Non-pigmented ciliary epithelial cell (primary cell): ENCODE data around the gene PDZRN4.
"Not testable (repeated sequence)": the region's sequence is repeated elsewhere in the genome, so short reads cannot be mapped to it uniquely, and the experiment has no call there.

Experiments used
- DNase-seq: peaks from one replicate; pipeline ENCODE4 v3.0.0-alpha.2; 2010; ENCODE audit warnings: low read depth

Gene PDZRN4

DNA sequence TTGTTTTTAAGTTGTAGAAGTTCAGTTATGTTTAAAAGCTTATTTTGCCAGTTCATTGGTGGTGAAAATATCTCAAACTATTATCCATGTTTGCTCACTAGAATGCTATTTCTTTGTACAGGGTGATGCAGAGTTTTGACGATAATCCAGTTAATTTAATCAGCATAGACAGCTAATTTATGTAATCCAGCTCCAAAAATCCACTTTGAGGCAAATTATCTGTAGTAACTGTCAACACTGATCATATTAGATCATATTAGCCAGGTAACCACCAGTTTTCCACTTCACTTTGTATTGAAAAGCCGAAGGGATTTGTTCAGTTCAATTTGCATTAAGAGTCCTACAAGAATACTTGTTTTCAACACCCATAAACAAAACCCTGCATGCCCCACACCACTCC, 378.6 kb downstream of the PDZRN4 start:
- DNase-seq, result no peak

DNA sequence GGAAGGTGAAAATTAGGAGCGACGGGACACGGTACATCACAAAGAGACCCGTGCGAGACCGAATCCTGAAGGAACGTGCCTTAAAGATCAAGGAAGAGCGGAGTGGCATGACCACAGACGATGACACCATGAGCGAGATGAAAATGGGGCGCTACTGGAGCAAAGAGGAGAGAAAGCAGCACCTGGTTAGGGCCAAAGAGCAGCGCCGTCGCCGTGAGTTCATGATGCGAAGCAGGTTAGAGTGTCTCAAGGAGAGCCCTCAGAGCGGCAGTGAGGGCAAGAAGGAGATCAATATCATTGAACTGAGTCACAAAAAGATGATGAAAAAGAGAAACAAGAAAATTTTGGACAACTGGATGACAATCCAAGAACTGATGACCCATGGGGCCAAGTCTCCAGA, 385.3 kb downstream of the PDZRN4 start:
- no peak for DNase-seq

DNA sequence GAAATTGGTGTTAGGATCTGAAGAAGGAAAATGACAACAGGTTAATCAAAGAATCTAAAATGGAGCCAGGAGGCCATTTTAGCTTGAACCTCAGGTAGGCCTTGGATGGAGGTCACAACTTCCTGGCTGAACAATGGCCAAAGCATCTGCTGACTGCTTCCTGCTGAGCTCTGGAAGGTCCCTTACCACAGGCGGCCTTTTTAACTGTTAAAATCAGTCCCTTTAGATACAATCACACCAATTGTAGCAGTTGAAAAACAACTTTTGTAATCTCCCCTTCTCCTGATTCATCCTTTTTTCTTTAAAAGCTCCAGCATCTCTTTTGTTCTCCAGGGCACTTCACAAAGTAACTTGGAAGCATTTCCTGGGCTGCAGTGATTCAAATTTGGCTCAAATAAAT, 388.8 kb downstream of the PDZRN4 start:
- no peak for DNase-seq

DNA sequence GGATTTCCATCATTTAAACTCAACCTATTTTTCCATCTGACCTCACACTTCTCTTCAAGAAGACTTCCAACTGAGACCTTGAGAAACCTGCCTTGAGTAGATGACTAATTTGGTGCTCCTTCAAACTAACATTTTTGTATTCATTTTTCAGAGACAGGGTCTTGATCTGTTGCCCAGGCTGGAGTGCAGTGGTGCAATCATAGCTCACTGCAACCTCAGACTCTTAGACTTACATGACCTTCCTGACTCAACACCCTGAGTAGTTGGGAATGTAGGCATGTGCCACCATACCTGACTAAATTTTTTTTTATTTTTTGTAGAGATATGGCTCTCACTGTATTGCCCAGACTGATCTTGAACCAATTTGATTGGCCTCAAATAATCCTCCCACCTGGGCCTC, 389.9 kb downstream of the PDZRN4 start:
- DNase-seq, result no peak

DNA sequence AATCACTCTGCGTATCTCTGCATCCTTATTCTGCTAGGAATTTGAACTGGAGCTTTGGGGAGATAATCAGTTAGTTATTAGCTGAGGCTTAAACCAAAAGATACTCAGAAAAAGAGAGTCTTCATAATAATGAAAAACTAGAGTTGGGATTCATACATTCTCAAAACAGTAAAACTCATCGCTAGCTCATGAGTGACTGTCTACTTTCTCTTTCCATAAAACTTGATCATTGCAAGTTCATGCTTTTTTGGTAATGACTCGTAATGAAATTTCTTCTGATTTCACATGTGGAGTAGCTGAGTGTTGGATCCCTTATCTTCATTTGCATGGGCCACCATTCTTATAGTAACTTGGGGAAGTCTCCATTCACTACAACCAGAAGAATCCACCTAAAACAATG, 397.7 kb downstream of the PDZRN4 start:
- DNase-seq, result no peak

- no peak for DNase-seq
Observed at GRCh38 chr12:41587574-41587973, 399.5 kb downstream of the PDZRN4 start.

GRCh38 chr12:41589878-41590277, 401.8 kb downstream of the PDZRN4 start:
- no peak for DNase-seq

- DNase-seq, result no peak
Observed at GRCh38 chr12:41596190-41596589, 408.1 kb downstream of the PDZRN4 start.

- DNase-seq, result peak; percentile 42
Observed at GRCh38 chr12:41604830-41605229, 416.7 kb downstream of the PDZRN4 start.

DNA sequence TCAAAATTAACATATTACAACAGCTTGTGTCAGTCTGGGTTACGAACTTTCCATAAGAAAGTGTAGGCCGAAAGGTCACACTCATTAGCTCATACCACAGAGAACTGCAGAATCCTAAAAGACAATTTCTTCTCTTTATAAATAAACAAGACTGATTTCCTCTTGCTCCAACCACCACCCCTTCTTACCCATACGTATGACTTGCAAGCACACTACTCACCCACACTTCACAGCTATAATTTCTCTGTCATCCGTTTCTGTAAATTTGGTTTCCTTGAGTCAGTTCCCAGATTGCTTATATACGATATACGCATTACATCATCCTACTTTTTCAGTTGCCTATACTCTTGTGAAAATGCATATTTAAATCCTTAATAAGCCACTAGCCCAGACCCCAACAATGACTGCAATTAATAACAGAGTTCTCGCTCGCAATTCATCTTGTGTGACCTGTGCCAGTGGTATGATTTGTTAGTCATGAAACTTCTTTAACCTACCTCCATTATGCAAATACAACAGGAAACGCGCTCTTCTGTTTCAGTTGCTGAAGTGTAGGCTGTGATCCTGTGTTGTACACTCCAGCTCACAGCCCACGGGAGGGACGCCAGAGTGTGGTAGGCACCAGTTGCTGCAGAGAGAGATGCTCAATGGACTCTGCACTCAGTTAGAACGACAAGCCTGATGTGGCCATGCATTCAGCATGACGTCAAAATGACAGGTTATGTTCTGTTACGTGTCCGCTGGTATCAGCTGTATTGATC, 417.6 kb downstream of the PDZRN4 start:
- peak; percentile 3 for DNase-seq

- no peak for DNase-seq
Observed at GRCh38 chr12:41606468-41607445, 418.6 kb downstream of the PDZRN4 start.

DNA sequence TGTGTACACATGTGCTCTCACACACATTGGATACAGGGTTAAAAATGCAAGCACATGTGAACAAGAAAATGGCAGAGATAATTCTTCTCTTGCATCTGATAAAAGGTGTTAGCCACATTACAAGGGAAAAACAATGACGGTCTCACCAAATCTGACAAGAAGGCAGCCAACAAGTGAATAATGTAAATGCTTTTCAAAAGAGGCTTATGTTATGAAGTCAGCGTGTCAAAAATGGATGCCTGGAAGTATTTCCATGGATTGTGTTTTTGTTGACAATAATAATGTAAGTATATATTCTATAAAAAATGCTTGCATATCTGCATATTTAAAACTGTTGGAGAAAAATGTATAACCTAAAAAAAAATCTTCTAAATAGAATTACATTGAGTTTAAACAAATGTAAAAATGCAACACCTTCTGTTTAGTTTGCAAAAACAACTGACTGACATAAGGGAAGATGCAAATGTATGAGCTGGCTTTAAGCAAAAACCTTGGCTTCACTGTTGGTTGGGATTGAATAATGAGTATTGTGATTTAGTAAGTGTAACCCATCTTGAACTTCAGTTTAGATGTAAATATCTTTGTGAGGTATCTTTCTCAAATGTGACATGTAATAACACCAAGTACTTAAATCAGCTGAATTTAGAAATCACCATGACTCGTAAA, 424.9 kb downstream of the PDZRN4 start:
- no peak for DNase-seq

DNA sequence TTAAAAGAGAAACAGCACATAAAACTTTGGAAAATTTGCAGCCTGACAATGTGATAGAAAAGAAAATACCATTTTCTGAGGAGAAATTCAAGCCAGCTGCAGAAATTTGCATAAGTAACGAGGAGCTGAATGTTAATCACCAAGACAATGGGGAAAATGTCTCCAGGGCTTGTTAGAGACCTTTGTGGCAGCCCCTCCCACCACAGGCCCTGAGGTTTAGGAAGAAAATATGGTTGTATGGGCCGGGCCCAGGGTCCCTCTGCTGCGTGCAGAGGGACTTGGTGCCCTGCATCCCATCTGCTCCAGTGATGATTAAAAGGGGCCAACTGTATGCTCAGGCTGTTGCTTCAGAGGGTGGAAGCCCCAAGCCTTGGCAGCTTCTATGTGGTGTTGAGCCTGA, 427.1 kb downstream of the PDZRN4 start:
- not testable (repeated sequence) for DNase-seq

GRCh38 chr12:41619705-41620104, 431.6 kb downstream of the PDZRN4 start:
- DNase-seq, result no peak

DNA sequence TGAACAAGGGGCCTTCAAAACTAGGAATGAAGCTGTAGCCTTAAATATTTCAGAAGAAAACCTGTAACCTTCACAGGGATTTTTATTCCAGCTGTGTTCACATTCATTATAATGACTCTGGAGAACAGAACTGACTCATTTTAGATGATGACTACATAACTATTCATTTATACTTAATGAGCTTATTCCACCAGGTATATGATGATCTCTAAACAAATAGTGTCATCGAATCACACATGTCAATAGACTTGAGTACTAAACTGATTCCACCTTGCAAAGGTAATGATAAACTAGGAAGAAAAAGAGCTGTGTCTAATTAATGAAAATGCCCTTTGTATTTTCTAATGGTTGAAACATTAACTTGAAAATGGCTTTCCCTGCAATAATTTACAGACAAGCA, 433.2 kb downstream of the PDZRN4 start:
- no peak for DNase-seq
